ENCODE results near the gene OGA. TPM values are rescaled to one million over a fixed set of nuclear protein-coding genes. Genes with fewer than 3 reads are reported as not detected.
A peak's percentile ranks its signal among the peaks of the same experiment; 100 is the strongest.

Gene OGA
- total RNA-seq, 1 experiment from 2014 or later: 132 TPM

DNA sequence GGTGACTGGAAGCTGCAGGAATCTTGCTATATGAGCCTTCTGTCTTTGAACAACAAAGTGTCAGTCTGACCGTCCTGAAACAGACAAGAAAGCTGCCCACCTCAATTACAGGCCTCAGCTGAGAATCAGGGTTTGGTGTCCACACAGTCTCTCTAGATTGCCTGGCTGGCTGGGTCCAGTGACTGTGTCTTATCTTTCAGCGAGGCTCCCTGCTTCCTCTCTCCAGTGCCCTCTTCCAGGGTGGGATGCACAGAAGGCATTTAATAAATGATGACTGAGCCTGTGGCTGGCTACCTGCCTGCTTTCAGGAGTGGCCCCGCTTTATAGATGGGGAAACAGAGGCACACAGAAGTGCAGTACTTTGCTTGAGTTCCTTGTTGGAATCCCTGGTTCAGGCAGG lies 69.7 kb downstream of the OGA start:
- no peaks in the 10 kb centered on the region for H3K27me3 ChIP-seq

DNA sequence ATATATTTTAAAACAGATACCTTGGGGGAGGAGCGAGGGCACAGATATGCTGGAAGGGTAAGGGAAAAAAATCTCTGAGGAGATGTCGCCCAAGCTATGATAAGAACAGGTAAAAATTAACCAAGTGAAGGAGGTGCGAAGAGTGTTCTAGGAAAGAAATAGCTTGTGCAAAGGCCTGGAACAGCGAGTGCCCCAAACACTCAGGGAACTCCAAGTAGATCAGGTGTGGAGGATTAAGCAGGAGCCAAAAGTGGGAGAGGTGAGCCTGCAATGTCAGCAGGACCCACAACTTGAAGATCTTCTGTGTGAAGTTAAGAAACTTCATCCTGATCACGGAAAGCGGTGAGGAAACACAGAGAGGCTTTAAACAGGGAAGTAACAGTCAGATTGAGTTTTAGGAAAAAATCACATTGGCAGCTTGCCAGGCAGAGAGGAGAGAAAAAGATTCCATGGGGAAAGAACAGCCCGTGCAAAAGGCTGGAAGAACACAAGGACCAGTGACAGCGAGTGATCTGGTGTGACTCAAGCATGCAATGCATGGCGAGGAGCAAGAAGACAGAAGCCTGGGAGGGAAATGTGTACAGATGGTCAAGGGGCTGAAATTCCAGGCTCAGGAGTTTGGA lies 73.1 kb downstream of the OGA start:
- Histone ChIP-seq H3K4me1 (peaks cover 46% of the 10 kb centered on the region), H3K36me3 (no peaks in the 10 kb centered on the region), H3K27me3 (no peaks in the 10 kb centered on the region), H3K4me3 (no peak overlapping the region), H3K9me3 (replicated peaks) (no peaks in the 10 kb centered on the region), H3K27ac (no peak overlapping the region)
- peak in 1 of 2 experiments; percentile 66 for DNase-seq

More for the DNA sequence above, 69.7 kb downstream of the OGA start:
- H3K36me3 ChIP-seq: no peaks in the 10 kb centered on the region
- no peaks in the 10 kb centered on the region for H3K9me3 ChIP-seq (replicated peaks)
- peaks cover 53% of the 10 kb centered on the region for H3K4me1 ChIP-seq
- H3K4me3 ChIP-seq: no peak overlapping the region
- no peak overlapping the region for H3K27ac ChIP-seq
- no peak for DNase-seq

DNA sequence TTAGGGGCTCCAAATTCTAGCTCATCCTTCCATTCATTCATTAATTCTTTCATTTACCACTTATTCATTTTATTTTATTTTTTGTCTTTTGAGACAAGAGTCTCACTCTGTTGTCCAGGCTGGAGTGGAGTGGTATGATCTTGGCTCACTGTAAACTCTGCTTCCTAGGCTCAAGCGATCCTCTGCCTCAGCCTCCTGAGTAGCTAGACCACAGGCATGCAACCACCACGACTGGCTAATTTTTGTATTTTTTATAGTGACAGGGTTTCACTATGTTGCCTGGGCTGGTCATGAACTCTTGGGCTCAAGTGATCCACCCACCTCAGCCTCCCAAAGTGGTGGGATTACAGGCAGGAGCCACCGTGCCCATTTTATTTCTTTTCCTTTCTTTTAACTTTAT lies 74.0 kb downstream of the OGA start:
- Histone ChIP-seq H3K4me3 (no peak overlapping the region), H3K4me1 (peaks cover 37% of the 10 kb centered on the region), H3K27ac (peak overlapping the region; percentile 41), H3K27me3 (no peaks in the 10 kb centered on the region), H3K36me3 (no peaks in the 10 kb centered on the region), H3K9me3 (replicated peaks) (no peaks in the 10 kb centered on the region)
- DNase-seq: peak; percentile 52 to 67

DNA sequence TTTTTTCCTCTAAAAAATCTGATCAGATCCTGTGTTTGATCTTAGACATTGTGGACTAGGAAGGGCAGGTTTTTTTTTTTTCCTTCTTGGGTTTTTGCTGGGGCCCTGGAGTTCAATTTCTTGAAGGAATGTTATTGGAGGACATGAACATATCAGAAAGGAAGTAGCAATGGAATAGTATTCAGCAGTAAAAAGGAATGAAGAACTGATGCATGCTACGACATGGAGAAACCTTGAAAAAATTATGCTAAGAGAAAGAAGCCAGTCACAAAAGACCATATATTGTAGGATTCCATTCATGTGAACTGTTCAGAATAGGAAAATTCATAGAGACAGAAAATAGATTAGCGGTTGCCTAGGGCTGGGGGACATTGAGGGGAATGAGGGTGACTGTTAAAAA lies 76.3 kb downstream of the OGA start:
- Histone ChIP-seq H3K4me1 (peaks cover 26% of the 10 kb centered on the region), H3K27ac (no peak overlapping the region), H3K9me3 (replicated peaks) (no peaks in the 10 kb centered on the region), H3K4me3 (no peak overlapping the region), H3K36me3 (no peaks in the 10 kb centered on the region), H3K27me3 (no peaks in the 10 kb centered on the region)
- DNase-seq: no peak

DNA sequence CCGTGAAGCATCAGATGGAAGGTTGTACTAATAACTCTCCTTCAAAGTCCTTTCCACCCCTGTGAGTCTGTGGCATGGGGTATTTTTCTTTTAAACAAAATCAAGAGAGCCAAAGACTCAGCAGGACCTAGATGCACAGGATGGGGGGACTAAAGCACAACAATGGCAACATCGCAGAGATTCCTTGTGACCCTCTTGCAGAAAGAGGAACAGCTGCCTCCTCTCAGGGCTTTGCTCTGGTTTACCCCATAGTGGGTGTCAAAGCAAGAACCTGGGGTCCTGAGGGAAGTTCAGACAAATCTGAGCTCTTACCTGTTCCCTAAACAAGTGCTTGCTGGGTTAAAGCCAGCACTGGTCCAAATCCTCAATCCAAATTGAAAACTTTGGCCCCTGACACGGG lies 81.6 kb downstream of the OGA start:
- no peak overlapping the region for H3K27ac ChIP-seq
- H3K4me3 ChIP-seq: no peak overlapping the region
- H3K36me3 ChIP-seq: no peaks in the 10 kb centered on the region
- H3K27me3 ChIP-seq: no peaks in the 10 kb centered on the region
- DNase-seq: peak in 1 of 2 experiments; percentile 56
- H3K9me3 ChIP-seq (replicated peaks): no peaks in the 10 kb centered on the region
- 0 out of 2 replicates have a peak, but pooled peaks cover 4% of the 10 kb centered on the region for H3K4me1 ChIP-seq

Other genes with a start within 250 kb of the OGA start
- 10.5 and 12.6 TPM in 2 replicates for gene POLL, start 230.2 kb downstream of the OGA start, total RNA-seq (2014; rRNA removed; shearing (Covaris generic))
- gene DPCD, start 230.1 kb downstream of the OGA start, total RNA-seq (2014; rRNA removed; shearing (Covaris generic)): 35.7 and 36.2 TPM in 2 replicates
- gene FBXW4, start 123.3 kb downstream of the OGA start, total RNA-seq (2014; rRNA removed; shearing (Covaris generic)): 38.4 and 39.9 TPM in 2 replicates
- 115 and 123 TPM in 2 replicates for gene FGF8, start 42.3 kb downstream of the OGA start, total RNA-seq (2014; rRNA removed; shearing (Covaris generic))
- 238 and 287 TPM in 2 replicates for gene NPM3, start 35.0 kb downstream of the OGA start, total RNA-seq (2014; rRNA removed; shearing (Covaris generic))
- gene KCNIP2, start 25.4 kb upstream of the OGA start, total RNA-seq (2014; rRNA removed; shearing (Covaris generic)): 0.81 and 1.1 TPM in 2 replicates
- gene ARMH3, start 237.7 kb upstream of the OGA start, total RNA-seq (2014; rRNA removed; shearing (Covaris generic)): 24.1 and 25.7 TPM in 2 replicates
- 6.4 and 7.0 TPM in 2 replicates for gene HPS6, start 246.9 kb upstream of the OGA start, total RNA-seq (2014; rRNA removed; shearing (Covaris generic))

Measured in SJCRH30 (cell line).